ENCODE measurements around the gene IRF6. TPM values are rescaled to one million over a fixed set of nuclear protein-coding genes. Genes with fewer than 3 reads are reported as not detected.

Gene IRF6
- total RNA-seq, 2 donors from 2014 or later = 0.35 to 1.7 TPM

GRCh38 chr1:209831615-209832014 is 25.7 kb upstream of the IRF6 start:
- Mint-ChIP-seq H3K4me1 (peaks cover 49% of the 10 kb centered on the region), H3K27ac (no peak overlapping the region), H3K9me3 (no peaks in the 10 kb centered on the region), H3K4me3 (no peak overlapping the region), H3K27me3 (no peaks in the 10 kb centered on the region), H3K36me3 (ENCODE audit: low read depth) (peaks cover 88% of the 10 kb centered on the region)
- no peak for ATAC-seq (replicated peaks)

DNA sequence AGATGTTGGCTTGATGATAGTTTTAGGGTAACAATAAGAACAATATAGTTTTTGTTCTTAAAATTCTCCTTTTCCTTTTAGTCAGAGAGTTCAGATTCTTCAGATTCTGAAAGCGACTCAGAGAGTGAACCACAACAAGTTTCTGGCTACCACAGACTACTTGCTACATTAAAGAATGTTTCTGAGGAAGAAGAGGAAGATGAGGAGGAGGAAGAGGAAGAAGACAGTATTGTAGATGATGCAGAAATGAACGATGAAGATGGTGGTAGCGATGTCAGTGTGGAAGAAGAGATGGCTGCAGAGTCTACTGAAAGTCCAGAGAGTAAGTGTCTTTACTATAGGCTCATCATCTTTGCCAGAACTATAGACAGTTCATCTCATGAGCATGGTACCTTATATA is 24.8 kb upstream of the IRF6 start:
- Mint-ChIP-seq H3K36me3 (ENCODE audit: low read depth) (peaks cover 79% of the 10 kb centered on the region), H3K4me1 (peaks cover 44% of the 10 kb centered on the region), H3K4me3 (peak overlapping the region; percentile 77), H3K9me3 (no peaks in the 10 kb centered on the region), H3K27me3 (no peaks in the 10 kb centered on the region), H3K27ac (peak overlapping the region; percentile 55)
- ATAC-seq (replicated peaks) = no peak

DNA sequence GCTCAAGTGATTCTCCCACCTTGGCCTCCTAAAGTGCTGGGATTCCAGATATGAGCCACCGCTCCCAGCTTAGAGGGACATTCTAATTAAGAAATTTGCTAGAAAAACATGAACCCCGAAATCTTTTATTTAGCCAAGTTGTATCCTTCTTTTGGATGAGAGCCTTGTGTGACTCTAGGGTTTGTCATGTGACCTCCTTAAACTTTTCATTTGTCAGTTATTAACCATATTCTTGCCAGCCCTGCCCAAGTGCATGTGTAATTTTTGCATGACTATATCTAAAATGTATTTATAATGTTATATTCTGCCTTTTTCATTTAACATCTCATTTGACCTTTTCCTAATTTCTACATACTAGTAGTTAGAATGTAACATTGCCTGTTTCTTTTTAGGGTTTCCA is 23.8 kb upstream of the IRF6 start:
- peaks cover 69% of the 10 kb centered on the region for H3K36me3 Mint-ChIP-seq (ENCODE audit: low read depth)

GRCh38 chr1:209827384-209828262 is 21.7 kb upstream of the IRF6 start, which contains the start of gene UTP25:
Gene UTP25 (plus strand): TSS chr1:209827972. CDS start chr1:209828064, 92 bp downstream.
- peak; percentile 88 for ATAC-seq (replicated peaks)
- peak within 1 kb of the TSS; percentile 80 for H3K27ac Mint-ChIP-seq
- H3K9me3 Mint-ChIP-seq = no peaks in the 10 kb centered on the region
- peaks cover 34% of the 10 kb centered on the region for H3K4me1 Mint-ChIP-seq
- H3K27me3 Mint-ChIP-seq = peaks cover 4% of the 10 kb centered on the region
- H3K4me3 Mint-ChIP-seq = peak within 1 kb of the TSS; percentile 77
- peaks cover 48% of the 10 kb centered on the region for H3K36me3 Mint-ChIP-seq (ENCODE audit: low read depth)

More for the DNA sequence above, 23.8 kb upstream of the IRF6 start:
- H3K9me3 Mint-ChIP-seq = no peaks in the 10 kb centered on the region
- peaks cover 35% of the 10 kb centered on the region for H3K4me1 Mint-ChIP-seq
- H3K27ac Mint-ChIP-seq = peak overlapping the region; percentile 80
- H3K27me3 Mint-ChIP-seq = no peaks in the 10 kb centered on the region
- no peak for ATAC-seq (replicated peaks)
- peak overlapping the region; percentile 77 for H3K4me3 Mint-ChIP-seq

DNA sequence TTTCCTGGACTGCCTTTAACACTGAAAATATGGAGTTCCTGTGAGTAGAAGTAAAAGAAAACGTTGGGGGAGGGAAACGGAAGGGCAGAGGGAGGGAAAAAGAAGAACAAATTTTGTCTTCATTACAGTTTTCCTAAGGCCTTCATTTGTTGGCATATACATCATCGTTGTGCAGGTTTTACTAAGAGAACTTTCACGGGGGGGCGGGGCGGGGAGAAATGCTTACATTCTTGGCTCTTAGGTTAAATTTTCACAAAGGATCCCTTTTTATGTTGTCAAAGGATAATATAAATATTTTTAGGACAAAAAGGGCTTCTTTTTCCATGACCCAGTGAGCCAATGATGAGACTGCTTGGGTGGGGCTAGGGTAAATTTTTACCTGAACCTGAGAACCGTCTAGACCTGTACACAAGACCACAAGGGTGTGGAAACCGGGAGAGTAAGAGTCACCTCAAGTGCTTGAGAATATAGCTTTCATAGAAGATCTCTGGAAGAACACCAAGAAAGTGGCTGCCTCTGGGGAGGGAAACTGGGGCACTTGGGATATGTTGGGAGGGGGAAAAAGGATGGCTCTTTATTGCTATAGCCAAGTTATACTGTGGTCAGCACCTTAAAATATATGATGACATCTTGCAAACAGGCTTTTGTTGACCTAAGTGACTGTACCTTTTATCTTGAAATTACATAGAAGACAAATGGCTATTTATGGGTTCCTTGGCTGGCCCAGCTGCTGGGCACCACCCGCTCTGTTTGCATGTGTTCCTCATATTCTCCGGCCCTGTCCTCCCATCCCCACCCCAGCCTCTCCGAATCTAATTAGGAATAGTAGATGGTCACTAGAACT is 19.9 kb upstream of the IRF6 start:
- Mint-ChIP-seq H3K36me3 (ENCODE audit: low read depth) (peaks cover 30% of the 10 kb centered on the region), H3K4me3 (no peak overlapping the region), H3K27ac (no peak overlapping the region), H3K4me1 (peaks cover 32% of the 10 kb centered on the region), H3K27me3 (peaks cover 12% of the 10 kb centered on the region), H3K9me3 (no peaks in the 10 kb centered on the region)
- no peak for ATAC-seq (replicated peaks)

- Mint-ChIP-seq H3K27me3 (peaks cover 12% of the 10 kb centered on the region), H3K4me3 (peak overlapping the region; percentile 28), H3K4me1 (peaks cover 17% of the 10 kb centered on the region), H3K36me3 (ENCODE audit: low read depth) (peaks cover 6% of the 10 kb centered on the region), H3K9me3 (no peaks in the 10 kb centered on the region), H3K27ac (peak overlapping the region; percentile 28)
- peak; percentile 36 for ATAC-seq (replicated peaks)
Measured at GRCh38 chr1:209823143-209824041, 17.4 kb upstream of the IRF6 start.

- Mint-ChIP-seq H3K27ac (peak overlapping the region; percentile 28), H3K27me3 (peaks cover 12% of the 10 kb centered on the region), H3K4me3 (peak overlapping the region; percentile 28), H3K9me3 (no peaks in the 10 kb centered on the region), H3K4me1 (peaks cover 16% of the 10 kb centered on the region), H3K36me3 (ENCODE audit: low read depth) (no peaks in the 10 kb centered on the region)
- ATAC-seq (replicated peaks) = no peak
Measured at GRCh38 chr1:209822706-209823105, 16.8 kb upstream of the IRF6 start.

DNA sequence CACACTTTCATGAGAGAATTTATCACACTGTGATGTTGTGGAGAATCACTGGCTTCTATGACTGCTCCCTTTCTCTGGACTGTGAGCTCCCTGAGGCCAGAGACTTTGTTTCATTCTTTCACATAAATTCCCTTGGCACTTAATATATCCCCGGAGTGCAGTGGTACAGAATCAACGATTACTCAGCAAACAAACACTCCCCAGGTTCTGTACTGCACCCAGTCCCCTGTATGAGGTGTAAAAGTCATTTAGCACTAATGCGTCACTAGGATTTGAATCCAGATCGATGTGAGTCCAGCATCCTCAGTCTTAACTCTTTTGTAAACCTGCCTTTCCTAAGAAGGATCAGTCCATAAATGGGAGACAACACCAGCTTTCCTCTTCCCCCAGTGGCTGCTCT is 15.0 kb upstream of the IRF6 start:
- H3K4me1 Mint-ChIP-seq = peaks cover 7% of the 10 kb centered on the region
- H3K9me3 Mint-ChIP-seq = no peaks in the 10 kb centered on the region
- no peak overlapping the region for H3K4me3 Mint-ChIP-seq
- no peaks in the 10 kb centered on the region for H3K36me3 Mint-ChIP-seq (ENCODE audit: low read depth)
- ATAC-seq (replicated peaks) = no peak
- H3K27me3 Mint-ChIP-seq = peaks cover 12% of the 10 kb centered on the region
- peak overlapping the region; percentile 34 for H3K27ac Mint-ChIP-seq

DNA sequence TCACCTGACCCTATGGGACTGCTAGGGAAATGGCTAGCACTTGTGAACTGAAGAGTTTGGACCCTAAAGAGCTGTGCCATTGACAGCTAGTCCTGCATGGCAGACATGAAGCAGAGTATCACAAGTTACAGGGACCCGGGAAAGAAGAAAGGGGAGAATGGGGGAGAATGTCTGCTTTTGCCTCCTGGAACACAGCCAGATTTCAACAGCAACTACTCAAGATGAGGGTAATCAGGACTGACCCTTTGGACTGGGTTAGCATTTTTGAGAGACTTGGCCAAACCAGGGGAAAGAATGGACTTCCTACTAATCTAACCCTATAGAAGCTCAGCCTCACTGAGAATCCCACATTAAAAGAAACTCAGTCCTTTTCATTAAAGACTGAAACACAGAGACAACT is 13.1 kb upstream of the IRF6 start:
- Mint-ChIP-seq H3K27me3 (peaks cover 12% of the 10 kb centered on the region), H3K9me3 (no peaks in the 10 kb centered on the region), H3K4me3 (no peak overlapping the region), H3K27ac (no peak overlapping the region), H3K4me1 (peaks cover 7% of the 10 kb centered on the region), H3K36me3 (ENCODE audit: low read depth) (no peaks in the 10 kb centered on the region)
- no peak for ATAC-seq (replicated peaks)

DNA sequence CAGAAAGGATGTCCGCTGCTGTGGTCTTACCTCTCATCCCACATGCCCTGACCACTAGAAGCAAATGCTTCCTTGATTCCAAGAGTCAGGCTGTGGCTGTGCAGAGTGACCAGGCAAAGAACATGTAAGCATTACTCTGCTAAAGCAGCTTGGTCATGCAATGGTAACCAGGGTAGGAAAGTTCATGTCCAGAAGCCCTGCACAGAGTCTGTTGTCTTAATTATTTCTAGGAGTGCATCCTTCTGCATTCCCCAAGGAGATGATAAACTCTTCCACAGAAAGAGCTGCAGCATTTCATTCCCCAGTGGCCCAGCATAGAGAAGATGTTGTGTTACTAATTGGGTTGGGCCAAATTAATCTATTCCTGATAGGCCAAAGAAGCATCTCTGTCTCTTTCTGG is 11.7 kb upstream of the IRF6 start:
- H3K27me3 Mint-ChIP-seq = peaks cover 8% of the 10 kb centered on the region
- H3K4me3 Mint-ChIP-seq = no peak overlapping the region
- H3K9me3 Mint-ChIP-seq = no peaks in the 10 kb centered on the region
- no peak for ATAC-seq (replicated peaks)
- no peak overlapping the region for H3K27ac Mint-ChIP-seq
- H3K36me3 Mint-ChIP-seq (ENCODE audit: low read depth) = no peaks in the 10 kb centered on the region
- H3K4me1 Mint-ChIP-seq = peaks cover 2% of the 10 kb centered on the region

DNA sequence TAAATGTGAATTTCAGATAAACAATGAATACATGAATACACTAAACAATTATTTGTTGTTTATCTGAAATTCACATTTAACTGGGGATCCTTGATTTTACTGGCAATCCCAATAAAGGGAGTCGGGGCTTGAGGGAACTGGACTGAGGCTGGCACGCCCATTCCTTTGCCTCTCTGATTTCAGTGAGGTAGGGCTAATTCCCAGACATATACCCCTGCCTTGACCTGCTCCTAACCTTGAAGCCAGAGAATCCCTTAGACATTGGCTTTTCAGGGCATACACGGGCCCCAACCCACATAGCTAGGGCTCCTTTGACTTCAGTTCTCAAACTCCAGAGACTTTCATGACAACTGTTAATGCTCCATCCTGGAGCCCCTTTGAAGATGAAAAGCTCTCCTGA is 11.0 kb upstream of the IRF6 start:
- H3K27ac Mint-ChIP-seq = no peak overlapping the region
- no peak for ATAC-seq (replicated peaks)

GRCh38 chr1:209815931-209816341 is 10.0 kb upstream of the IRF6 start:
- H3K4me1 Mint-ChIP-seq = no peaks in the 10 kb centered on the region
- peak overlapping the region; percentile 74 for H3K27ac Mint-ChIP-seq
- peak; percentile 16 for ATAC-seq (replicated peaks)
- H3K36me3 Mint-ChIP-seq (ENCODE audit: low read depth) = no peaks in the 10 kb centered on the region
- H3K27me3 Mint-ChIP-seq = peaks cover 1% of the 10 kb centered on the region
- peak overlapping the region; percentile 49 for H3K4me3 Mint-ChIP-seq
- no peaks in the 10 kb centered on the region for H3K9me3 Mint-ChIP-seq

More for the DNA sequence above, 11.0 kb upstream of the IRF6 start:
- no peaks in the 10 kb centered on the region for H3K36me3 Mint-ChIP-seq (ENCODE audit: low read depth)
- H3K27me3 Mint-ChIP-seq = peaks cover 7% of the 10 kb centered on the region
- no peaks in the 10 kb centered on the region for H3K9me3 Mint-ChIP-seq
- H3K4me3 Mint-ChIP-seq = no peak overlapping the region
- no peaks in the 10 kb centered on the region for H3K4me1 Mint-ChIP-seq

GRCh38 chr1:209815490-209815889 is 9.5 kb upstream of the IRF6 start:
- Mint-ChIP-seq H3K27ac (peak overlapping the region; percentile 74), H3K36me3 (ENCODE audit: low read depth) (no peaks in the 10 kb centered on the region), H3K4me3 (peak overlapping the region; percentile 49), H3K27me3 (no peaks in the 10 kb centered on the region), H3K4me1 (no peaks in the 10 kb centered on the region), H3K9me3 (no peaks in the 10 kb centered on the region)
- peak; percentile 14 for ATAC-seq (replicated peaks)

GRCh38 chr1:209813902-209814301 is 8.0 kb upstream of the IRF6 start:
- H3K9me3 Mint-ChIP-seq = no peaks in the 10 kb centered on the region
- H3K27me3 Mint-ChIP-seq = no peaks in the 10 kb centered on the region
- H3K36me3 Mint-ChIP-seq (ENCODE audit: low read depth) = no peaks in the 10 kb centered on the region
- H3K27ac Mint-ChIP-seq = no peak overlapping the region
- no peak overlapping the region for H3K4me3 Mint-ChIP-seq
- no peak for ATAC-seq (replicated peaks)
- no peaks in the 10 kb centered on the region for H3K4me1 Mint-ChIP-seq

All from activated T-helper 17 cell treated with anti-CD3 and anti-CD28 coated beads, Interleukin-2, amount 50 U/mL, for 72 hours (primary cell).